Type B pancreatic cell (in vitro differentiated cells): ENCODE measurements around the gene RAB10. TPM values are rescaled to one million over a fixed set of nuclear protein-coding genes. Genes with fewer than 3 reads are reported as not detected.

Experiments used
- DNase-seq: peaks from one replicate; pipeline ENCODE4 v3.0.0; 2021; ENCODE audit warnings: mixed read lengths; ENCODE audit not compliant: unreplicated experiment; ENCODE audit errors: extremely low spot score
- H3K27ac Mint-ChIP-seq: 2 replicates; pipeline ENCODE4 v1.8.0; 2021; ENCODE audit warnings: mild to moderate bottlenecking, mixed read lengths
- H3K27me3 Mint-ChIP-seq: 2 replicates; pipeline ENCODE4 v1.8.0; 2021; ENCODE audit warnings: mixed read lengths
- H3K36me3 Mint-ChIP-seq: 2 replicates; pipeline ENCODE4 v1.8.0; 2021; ENCODE audit warnings: mixed read lengths
- H3K4me1 Mint-ChIP-seq: one replicate; pipeline ENCODE4 v1.8.0; 2021; ENCODE audit warnings: mixed read lengths; ENCODE audit not compliant: unreplicated experiment
- H3K4me3 Mint-ChIP-seq: 2 replicates; pipeline ENCODE4 v1.8.0; 2021; ENCODE audit warnings: mild to moderate bottlenecking, mixed read lengths
- H3K9me3 Mint-ChIP-seq: 2 replicates; pipeline ENCODE4 v1.8.0; 2021; ENCODE audit warnings: mixed read lengths
- total RNA-seq: library from RNA; stranded (reverse); gene quantifications from 2 replicates; pipeline ENCODE4 v1.2.1, GENCODE V29; 2021; ENCODE audit warnings: low replicate concordance
- TF ChIP-seq, protein P1 (sequence below): fragments of 200-600 bp; sonication (generic); conservative IDR thresholded peaks from 2 replicates; pipeline ENCODE4 v1.5.0; 2021; ENCODE audit warnings: antibody characterized with exemption, mild to moderate bottlenecking

RAB10 gene
- total RNA-seq, 1 donor from 2014 or later, result 143 TPM

DNA sequence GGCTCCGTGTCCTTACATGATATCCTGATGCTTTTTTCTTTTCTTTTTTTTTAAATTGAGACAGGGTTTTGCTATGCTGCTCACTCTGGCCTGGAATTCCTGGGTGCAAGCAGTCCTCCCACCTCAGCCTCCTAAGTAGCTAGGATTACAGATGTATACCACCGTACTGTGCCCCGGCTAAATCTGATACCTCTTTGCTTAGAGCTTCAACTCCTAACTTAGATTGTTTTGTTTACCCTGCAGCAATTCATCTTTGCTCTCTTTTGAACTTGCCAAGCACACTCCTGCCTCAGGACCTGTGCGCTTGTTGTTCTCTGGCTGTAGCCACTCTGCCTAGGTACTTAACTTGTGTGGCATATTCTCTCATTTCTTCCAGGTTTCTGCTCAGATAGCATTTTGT, 24.5 kb downstream of the RAB10 start:
- peaks cover 18% of the 10 kb centered on the region for H3K36me3 Mint-ChIP-seq
- TF ChIP-seq, protein P1, sequence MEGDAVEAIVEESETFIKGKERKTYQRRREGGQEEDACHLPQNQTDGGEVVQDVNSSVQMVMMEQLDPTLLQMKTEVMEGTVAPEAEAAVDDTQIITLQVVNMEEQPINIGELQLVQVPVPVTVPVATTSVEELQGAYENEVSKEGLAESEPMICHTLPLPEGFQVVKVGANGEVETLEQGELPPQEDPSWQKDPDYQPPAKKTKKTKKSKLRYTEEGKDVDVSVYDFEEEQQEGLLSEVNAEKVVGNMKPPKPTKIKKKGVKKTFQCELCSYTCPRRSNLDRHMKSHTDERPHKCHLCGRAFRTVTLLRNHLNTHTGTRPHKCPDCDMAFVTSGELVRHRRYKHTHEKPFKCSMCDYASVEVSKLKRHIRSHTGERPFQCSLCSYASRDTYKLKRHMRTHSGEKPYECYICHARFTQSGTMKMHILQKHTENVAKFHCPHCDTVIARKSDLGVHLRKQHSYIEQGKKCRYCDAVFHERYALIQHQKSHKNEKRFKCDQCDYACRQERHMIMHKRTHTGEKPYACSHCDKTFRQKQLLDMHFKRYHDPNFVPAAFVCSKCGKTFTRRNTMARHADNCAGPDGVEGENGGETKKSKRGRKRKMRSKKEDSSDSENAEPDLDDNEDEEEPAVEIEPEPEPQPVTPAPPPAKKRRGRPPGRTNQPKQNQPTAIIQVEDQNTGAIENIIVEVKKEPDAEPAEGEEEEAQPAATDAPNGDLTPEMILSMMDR, result no peak
- peaks cover 16% of the 10 kb centered on the region for H3K4me1 Mint-ChIP-seq
- no peaks in the 10 kb centered on the region for H3K27me3 Mint-ChIP-seq
- no peak for DNase-seq
- no peaks in the 10 kb centered on the region for H3K9me3 Mint-ChIP-seq
- peak overlapping the region; percentile 46 for H3K27ac Mint-ChIP-seq
- H3K4me3 Mint-ChIP-seq, result no peak overlapping the region

GRCh38 chr2:26059542-26059941, 25.7 kb downstream of the RAB10 start:
- Mint-ChIP-seq H3K9me3 (no peaks in the 10 kb centered on the region), H3K4me1 (peaks cover 16% of the 10 kb centered on the region), H3K36me3 (peaks cover 18% of the 10 kb centered on the region), H3K27ac (peak overlapping the region; percentile 52), H3K4me3 (no peak overlapping the region), H3K27me3 (no peaks in the 10 kb centered on the region)
- TF ChIP-seq, protein P1, result no peak
- no peak for DNase-seq

GRCh38 chr2:26061539-26061938, 27.7 kb downstream of the RAB10 start:
- Mint-ChIP-seq H3K4me1 (peaks cover 16% of the 10 kb centered on the region), H3K9me3 (no peaks in the 10 kb centered on the region), H3K27ac (no peak overlapping the region), H3K36me3 (peaks cover 18% of the 10 kb centered on the region), H3K27me3 (no peaks in the 10 kb centered on the region), H3K4me3 (no peak overlapping the region)
- TF ChIP-seq, protein P1, result no peak
- DNase-seq, result no peak

- Mint-ChIP-seq H3K36me3 (peaks cover 21% of the 10 kb centered on the region), H3K27me3 (no peaks in the 10 kb centered on the region), H3K4me1 (peaks cover 14% of the 10 kb centered on the region), H3K9me3 (no peaks in the 10 kb centered on the region), H3K4me3 (no peak overlapping the region), H3K27ac (no peak overlapping the region)
- TF ChIP-seq, protein P1, result no peak
- DNase-seq, result no peak
These were observed 31.0 kb downstream of the RAB10 start for GRCh38 chr2:26064846-26065245.

GRCh38 chr2:26067186-26067974, 33.5 kb downstream of the RAB10 start:
- Mint-ChIP-seq H3K27me3 (no peaks in the 10 kb centered on the region), H3K27ac (peak overlapping the region; percentile 82), H3K4me1 (peaks cover 14% of the 10 kb centered on the region), H3K36me3 (peaks cover 17% of the 10 kb centered on the region), H3K9me3 (no peaks in the 10 kb centered on the region), H3K4me3 (peak overlapping the region; percentile 30)
- DNase-seq, result no peak
- TF ChIP-seq, protein P1, result no peak
